ENCODE data around the gene MPZL2. TPM values are rescaled to one million over a fixed set of nuclear protein-coding genes. Genes with fewer than 3 reads are reported as not detected.

The MPZL2 gene
- polyA plus RNA-seq, 3 donors = 8.0 to 18.6 (median 14.2) TPM

- Mint-ChIP-seq H3K36me3 (no peaks in the 10 kb centered on the region), H3K9me3 (peaks cover 0 to 3% (median 0%) of the 10 kb centered on the region in 7 donors), H3K27ac (no peak overlapping the region), H3K4me1 (peaks cover 26% of the 10 kb centered on the region), H3K4me3 (no peak overlapping the region), H3K27me3 (ENCODE audit: low read depth in 3 of 3) (peaks cover 0 to 3% (median 3%) of the 10 kb centered on the region in 3 donors)
- Histone ChIP-seq H3K9me3 (replicated peaks in 1 of 2; ENCODE audit: control insufficient read depth in 1 of 2, insufficient read depth in 1 of 2, low read length in 2 of 2) (no peaks in the 10 kb centered on the region), H3K4me2 (replicated peaks; ENCODE audit: extremely low read depth, low read length, poor library complexity, severe bottlenecking) (no peak overlapping the region), H3K9ac (ENCODE audit: insufficient read depth, low read length, poor library complexity, severe bottlenecking) (no peak overlapping the region), H3K4me3 (replicated peaks in 1 of 3; ENCODE audit: low read depth in 2 of 3, low read length in 3 of 3) (no peak overlapping the region), H3K27ac (ENCODE audit: low read depth in 1 of 2, low read length in 2 of 2) (no peak overlapping the region), H2AFZ (ENCODE audit: insufficient read depth, low read depth, low read length, poor library complexity, severe bottlenecking) (no peak overlapping the region), H3K4me1 (ENCODE audit: control insufficient read depth in 1 of 2, insufficient read depth in 2 of 2, low read length in 2 of 2) (peaks cover 23 to 25% of the 10 kb centered on the region in 2 donors), H3K27me3 (ENCODE audit: control insufficient read depth in 2 of 2, insufficient read depth in 2 of 2, low read length in 2 of 2) (no peaks in the 10 kb centered on the region), H3K36me3 (replicated peaks in 1 of 2; ENCODE audit: control insufficient read depth in 1 of 2, insufficient read depth in 2 of 2, low read length in 2 of 2) (no peaks in the 10 kb centered on the region), H3K79me2 (ENCODE audit: insufficient read depth, low read length) (no peaks in the 10 kb centered on the region), H4K20me1 (ENCODE audit: insufficient read depth, low read length) (no peaks in the 10 kb centered on the region)
- 83% methylated on average over 1 of the region's 2 CpGs for WGBS (ENCODE audit: insufficient coverage)
- TF ChIP-seq CTCF (IDR thresholded peaks at IDR 0.05) = no peak
- DNase-seq = no peak
- intact Hi-C loops (cut with micrococcal nuclease) = no loop called here
Observed at GRCh38 chr11:118312328-118312727, 48.2 kb upstream of the MPZL2 start.

GRCh38 chr11:118311518-118311917 lies 47.4 kb upstream of the MPZL2 start:
- no peak for DNase-seq
- H3K27ac ChIP-seq (ENCODE audit: low read depth in 1 of 2, low read length in 2 of 2) = no peak overlapping the region
- Mint-ChIP-seq H3K27me3 (ENCODE audit: low read depth in 3 of 3) (peaks cover 0 to 3% (median 2%) of the 10 kb centered on the region in 3 donors), H3K36me3 (no peaks in the 10 kb centered on the region), H3K4me1 (peaks cover 22% of the 10 kb centered on the region), H3K9me3 (peaks cover 0 to 3% (median 0%) of the 10 kb centered on the region in 7 donors), H3K4me3 (no peak overlapping the region), H3K27ac (no peak overlapping the region)
- H3K4me2 ChIP-seq (replicated peaks; ENCODE audit: extremely low read depth, low read length, poor library complexity, severe bottlenecking) = no peak overlapping the region
- no peaks in the 10 kb centered on the region for H4K20me1 ChIP-seq (ENCODE audit: insufficient read depth, low read length)
- H2AFZ ChIP-seq (ENCODE audit: insufficient read depth, low read depth, low read length, poor library complexity, severe bottlenecking) = no peak overlapping the region
- intact Hi-C loops (cut with micrococcal nuclease) = no loop called here
- 100% methylated on average over 1 of the region's 4 CpGs for WGBS (ENCODE audit: insufficient coverage)
- no peak for TF ChIP-seq CTCF (IDR thresholded peaks at IDR 0.05)
- H3K9ac ChIP-seq (ENCODE audit: insufficient read depth, low read length, poor library complexity, severe bottlenecking) = no peak overlapping the region
- no peaks in the 10 kb centered on the region for H3K79me2 ChIP-seq (ENCODE audit: insufficient read depth, low read length)
- H3K4me1 ChIP-seq (ENCODE audit: control insufficient read depth in 1 of 2, insufficient read depth in 2 of 2, low read length in 2 of 2) = peaks cover 15 to 17% of the 10 kb centered on the region in 2 donors
- no peak overlapping the region for H3K4me3 ChIP-seq (replicated peaks in 1 of 3; ENCODE audit: low read depth in 2 of 3, low read length in 3 of 3)
- H3K36me3 ChIP-seq (replicated peaks in 1 of 2; ENCODE audit: control insufficient read depth in 1 of 2, insufficient read depth in 2 of 2, low read length in 2 of 2) = no peaks in the 10 kb centered on the region
- H3K9me3 ChIP-seq (replicated peaks in 1 of 2; ENCODE audit: control insufficient read depth in 1 of 2, insufficient read depth in 1 of 2, low read length in 2 of 2) = no peaks in the 10 kb centered on the region
- no peaks in the 10 kb centered on the region for H3K27me3 ChIP-seq (ENCODE audit: control insufficient read depth in 2 of 2, insufficient read depth in 2 of 2, low read length in 2 of 2)
